ENCODE measurements around the gene MFRP.
A peak's percentile ranks its signal among the peaks of the same experiment; 100 is the strongest.

Gene MFRP

DNA sequence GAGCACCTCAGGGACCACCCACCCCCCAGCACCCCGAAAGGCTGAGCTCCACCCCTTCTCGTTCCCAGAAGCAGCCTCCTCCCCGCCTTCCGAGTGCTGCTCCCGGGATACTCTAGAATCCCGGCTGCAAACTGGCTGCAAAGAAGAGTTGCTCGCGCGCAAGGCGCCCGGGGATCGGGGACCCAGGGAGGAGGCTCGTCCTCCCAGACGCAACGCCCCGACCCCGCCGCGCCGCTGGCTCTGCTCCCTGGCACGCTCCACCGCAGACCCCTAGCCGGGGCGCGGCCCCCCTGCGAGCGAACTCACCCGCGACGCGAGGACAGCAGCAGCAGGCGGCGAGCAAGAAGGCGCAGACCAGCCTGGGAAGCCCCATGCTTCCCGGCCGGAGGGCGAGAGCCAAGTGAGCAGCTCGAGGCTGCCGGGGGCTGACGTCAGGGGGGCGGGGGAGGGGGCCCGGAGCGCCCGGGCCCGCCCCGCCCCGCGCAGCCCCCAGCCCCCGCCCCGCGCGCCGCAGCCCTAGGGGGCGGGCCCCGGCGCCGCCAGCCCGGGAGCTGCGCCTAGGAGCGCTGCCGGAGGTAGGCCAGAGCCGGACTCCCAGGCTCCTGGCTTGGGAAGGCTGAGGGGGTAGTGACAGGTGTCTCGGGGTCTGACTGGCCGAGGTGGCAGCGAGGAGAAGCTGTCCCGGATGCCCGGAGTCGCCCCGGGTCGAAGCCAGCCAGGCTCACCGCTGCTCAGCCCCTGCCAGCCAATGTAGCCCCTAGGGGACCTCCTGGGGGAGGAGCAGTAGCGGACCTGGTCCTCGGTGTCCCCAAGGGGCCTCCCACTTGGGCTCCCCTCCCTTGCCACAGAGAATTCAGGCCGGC, 29.5 kb downstream of the MFRP start, which contains the start of gene MCAM:
Gene MCAM (minus strand): TSS at position 402 of the 863 bp plus-strand sequence. CDS start 29 bp downstream, at position 373.
- peak; percentile 19 to 33 for DNase-seq

DNA sequence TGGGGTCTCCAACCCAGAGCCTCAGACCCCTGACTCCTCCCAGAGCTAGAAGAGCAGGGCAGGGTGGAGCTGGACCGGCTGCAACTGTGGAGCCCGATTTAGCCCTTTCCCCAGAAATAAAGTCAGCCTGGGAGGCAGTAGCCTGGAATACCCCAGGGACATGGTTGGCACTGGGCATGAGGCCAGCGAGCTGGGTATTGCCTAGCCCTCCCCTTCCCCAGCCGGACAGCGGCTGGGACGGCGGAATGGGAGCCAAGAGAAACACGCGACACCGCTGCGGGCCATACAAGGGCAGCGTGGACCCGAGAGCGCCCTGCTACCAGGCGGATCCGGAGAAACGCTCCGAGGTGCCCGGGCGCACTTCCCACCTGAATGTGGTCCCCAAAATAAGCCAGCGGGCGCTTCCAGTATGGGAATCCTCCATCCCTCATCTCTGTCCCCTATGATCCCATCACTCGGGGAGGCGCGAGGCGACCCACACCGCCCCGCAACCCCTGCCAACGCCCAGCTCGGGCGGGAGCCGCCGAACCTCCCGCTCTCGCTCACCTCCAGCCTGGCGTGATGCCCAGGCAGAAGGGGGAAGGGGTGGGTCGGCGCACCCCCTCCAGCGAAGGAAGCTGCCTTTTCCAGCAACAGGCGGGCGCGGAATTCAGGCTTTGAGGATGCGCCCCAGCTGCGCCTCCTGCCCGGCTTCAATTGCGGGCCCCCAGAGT, 30.3 kb downstream of the MFRP start:
- DNase-seq, result peak; percentile 70 to 72

DNA sequence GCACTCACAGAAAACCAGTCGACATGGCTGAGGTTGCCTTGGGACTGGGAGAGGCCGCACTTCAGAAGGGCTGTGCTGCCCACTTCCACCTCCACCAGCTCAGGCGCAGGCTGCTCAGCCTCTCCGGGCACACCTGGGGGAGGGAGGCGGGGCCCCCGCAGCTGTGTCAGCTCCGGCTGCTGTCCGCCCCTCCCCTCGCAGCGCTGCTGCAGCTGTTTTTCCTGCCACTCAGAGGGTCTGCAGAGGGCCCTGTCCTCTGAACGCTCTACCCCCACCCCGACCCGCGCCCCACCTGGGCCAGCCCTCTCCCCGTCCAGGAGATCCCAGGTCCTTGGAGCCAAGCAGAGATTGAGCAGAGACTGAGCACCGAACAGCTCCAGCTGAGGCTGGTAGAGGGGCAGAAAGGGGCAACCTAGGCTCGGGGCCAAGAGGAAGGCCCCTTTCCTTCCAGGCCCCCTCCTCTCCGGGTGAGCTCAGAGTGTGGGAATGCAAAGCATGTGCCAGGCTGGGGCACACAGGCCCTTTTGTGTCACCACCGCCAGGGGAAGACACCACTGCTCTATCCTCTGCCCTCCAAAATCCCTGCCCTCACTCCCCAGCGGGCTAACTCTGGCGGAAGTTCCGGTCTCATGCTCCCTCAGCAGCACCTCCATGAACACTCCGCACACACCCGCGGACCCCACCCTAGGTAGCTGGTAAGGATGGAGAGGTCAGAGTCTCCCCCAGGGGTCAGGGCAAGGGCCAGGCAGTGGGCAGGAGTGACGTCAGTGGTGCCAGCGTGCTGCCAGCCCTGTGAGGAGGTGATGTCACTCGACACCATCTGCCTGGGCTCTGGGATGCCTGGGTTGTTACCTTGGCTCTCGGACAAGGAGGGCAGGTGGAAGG, 31.1 kb downstream of the MFRP start:
- peak in 1 of 2 experiments; percentile 59 for DNase-seq

DNA sequence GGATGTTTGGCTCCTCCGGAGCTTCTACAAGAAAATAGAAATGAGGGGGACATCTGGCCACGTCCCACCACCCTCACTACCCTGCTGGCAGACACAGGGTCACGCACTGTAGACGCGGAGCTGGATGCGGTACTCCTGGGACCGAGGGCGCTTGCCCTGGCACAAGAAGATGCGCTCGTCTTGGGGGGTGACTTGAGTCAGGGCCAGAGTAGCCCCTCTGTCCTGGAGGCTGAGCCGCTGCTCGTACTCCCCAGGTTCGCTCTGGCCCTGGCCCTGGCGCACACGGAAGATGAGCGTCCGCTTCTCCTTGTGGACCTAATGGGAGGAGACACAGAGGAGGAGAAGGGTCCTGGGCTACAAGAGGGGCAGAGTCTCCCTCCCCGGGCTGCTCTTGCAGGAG, 31.8 kb downstream of the MFRP start:
- DNase-seq, result no peak

DNA sequence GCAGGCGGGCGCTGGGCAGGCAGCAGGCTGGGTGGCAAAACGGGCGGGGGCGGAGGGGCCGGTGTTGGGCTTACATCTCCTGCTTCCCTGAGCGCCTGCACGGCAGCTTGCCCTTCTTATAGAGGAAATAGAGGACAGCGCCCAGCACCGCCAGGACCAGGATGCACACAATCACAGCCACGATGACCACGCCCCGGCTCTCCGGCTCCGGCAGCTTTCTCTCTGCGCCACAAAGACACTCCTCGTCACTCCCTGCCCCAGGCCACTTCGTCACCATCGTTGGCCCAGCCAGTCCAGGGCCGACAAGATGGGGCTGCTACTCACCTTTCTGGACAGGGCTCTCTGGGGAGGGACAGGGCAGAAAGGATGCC, 35.8 kb downstream of the MFRP start:
- DNase-seq, result no peak

DNA sequence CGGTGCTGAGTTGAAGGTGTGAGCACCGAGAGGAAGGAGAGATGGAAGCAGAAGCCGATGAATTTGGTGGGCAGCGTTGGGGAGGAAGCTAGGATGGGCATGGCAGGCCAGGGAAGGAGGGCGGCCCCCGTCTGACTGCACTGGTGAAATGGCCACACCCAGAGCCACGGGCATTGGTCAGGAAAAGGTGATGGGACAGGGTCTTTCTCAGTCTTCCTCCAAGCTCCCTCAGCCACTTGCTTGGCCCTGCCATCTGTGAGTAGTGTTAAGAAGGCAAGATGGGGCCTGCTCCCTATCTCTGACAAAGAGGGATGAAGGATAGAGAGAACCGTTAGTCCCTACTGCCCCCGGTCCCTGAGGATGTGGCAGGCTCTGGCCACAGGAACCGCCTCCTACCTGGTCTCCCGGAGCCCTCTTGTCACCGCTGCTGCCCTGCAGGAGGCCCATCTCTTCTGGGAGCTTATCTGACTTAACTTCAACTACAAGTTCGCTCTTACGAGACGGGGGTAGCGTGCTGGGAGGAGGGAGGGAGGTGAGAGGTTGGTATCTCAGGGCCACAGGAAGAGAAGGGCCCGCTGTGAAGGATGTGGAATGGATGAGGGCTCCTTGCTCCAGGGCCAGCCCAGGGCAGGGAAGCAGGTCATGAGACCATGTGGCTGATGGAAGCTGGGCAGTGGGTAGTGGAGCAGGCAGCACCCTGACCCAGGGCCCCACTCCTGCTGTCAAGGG, 36.4 kb downstream of the MFRP start:
- no peak for DNase-seq

DNA sequence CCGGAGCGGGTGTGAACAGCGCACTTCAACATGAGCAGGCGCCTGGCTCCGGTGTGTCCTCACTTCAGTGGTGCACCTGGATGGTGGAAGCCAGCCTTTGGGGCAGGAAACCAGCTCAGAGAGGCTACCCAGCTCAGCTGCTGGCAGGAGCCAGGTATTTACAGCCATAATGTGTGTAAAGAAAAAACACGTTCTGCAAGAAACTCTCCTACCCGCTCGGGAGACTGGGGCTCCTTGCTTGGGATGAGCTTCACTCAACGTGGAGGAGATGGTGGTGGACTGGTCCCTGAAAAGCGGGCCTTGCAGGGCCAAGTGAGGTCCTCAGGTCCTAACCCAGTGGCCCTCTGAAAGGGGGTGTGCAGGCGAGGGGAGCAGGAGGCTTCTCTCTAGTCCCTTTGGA, 37.1 kb downstream of the MFRP start:
- DNase-seq, result no peak

DNA sequence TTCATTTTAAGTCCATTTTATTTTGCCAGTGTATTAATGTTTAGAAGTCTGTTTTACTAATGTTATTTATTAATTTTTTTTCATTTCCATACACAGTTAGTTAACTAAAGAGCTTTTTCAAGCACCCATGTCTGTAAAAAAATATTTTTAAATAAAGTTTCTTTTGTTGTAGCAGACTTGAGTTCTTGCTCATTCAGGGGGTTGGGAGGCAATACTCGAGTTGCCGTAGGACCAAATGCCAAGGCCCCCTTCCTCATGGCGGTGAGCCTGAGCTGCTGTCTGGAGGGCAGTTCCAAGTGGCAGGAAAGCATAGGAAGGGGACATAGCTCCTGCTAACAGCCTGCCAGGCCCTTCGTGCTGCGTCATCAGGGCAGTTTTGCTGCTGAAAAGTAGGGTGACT, 38.5 kb downstream of the MFRP start:
- DNase-seq, result no peak

DNA sequence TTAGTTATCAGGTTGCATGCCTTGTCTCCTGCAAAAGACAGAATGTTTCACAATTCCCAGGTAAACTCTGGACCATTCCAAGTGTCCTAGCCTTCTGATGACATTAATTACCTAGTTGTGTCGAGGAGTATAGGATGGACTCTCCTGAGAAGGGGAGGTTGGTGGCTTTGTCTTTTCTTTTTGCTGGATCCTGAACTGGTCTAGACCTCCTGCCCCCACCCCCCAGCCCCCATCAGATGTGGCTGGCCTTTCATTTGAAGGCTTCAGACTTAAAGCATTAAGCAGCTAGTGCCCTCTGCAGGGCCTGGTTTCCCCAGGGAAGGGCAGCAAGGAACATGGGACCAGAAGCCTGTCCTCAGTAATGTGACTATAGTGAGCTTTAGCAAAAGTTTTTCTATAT, 39.3 kb downstream of the MFRP start:
- DNase-seq, result peak in 1 of 2 experiments; percentile 22

DNA sequence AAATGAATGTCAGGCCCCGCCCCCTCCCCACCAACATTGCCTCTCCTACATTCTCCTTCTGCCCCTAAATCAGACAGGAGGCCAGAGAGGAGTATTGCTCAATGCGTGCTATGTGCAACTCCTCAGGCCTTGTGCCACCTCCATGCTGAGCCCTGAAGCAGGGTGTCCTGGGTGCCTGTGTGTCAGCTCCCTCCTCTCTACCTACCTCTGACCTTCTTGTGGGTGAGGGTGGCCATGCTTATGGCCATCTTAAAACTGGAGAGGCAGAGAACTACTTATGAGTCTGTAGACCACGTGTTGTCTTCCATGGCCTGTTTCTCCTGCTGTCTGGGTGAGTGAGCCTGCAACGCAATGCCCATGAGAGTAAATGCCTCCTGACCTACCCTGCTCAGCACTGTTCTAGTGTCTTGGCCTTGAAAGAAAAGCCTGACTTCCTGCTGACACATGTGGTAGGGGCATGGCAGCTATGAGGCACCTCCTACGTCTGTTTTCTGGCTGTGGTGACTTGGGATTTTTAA, 40.1 kb downstream of the MFRP start:
- DNase-seq, result no peak

DNA sequence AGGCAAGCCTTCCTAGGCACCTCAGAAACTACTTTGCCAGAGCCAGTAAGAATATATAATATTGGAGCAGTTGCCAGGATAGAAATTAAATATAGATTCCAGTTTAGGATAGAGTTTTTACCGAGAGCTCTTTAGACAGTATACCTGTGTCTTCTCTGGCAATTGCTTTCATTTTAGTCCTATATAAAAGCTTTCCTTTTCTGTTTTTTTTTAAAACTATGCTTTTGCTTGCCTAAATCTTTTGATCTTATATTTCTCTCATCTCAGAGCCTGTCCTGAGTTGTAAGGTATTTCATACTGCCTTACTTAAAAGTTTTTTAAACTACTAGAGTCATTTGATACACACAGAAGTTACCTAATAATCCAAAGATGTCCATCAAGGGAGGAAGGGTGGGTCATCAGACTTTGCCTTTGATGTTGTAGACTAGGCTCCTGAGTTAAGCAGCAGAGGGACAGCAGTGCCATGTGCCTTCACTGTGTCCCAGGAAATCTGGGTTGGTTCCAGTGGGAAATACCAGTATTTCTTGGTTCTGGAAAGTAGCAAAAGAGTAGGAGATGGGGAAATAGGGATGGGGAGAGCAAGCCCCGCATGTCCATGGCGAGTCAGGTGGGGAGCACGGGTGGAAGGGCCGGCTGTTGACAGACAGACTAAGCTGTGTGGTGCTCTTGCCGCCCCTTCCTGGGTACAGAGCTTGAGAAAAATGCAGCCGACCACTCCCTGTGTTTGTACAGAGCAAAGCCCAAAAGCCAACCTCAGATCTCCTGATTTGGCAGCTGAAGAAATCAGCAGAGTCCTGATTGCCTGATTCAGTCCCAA, 40.7 kb downstream of the MFRP start:
- DNase-seq, result no peak

DNA sequence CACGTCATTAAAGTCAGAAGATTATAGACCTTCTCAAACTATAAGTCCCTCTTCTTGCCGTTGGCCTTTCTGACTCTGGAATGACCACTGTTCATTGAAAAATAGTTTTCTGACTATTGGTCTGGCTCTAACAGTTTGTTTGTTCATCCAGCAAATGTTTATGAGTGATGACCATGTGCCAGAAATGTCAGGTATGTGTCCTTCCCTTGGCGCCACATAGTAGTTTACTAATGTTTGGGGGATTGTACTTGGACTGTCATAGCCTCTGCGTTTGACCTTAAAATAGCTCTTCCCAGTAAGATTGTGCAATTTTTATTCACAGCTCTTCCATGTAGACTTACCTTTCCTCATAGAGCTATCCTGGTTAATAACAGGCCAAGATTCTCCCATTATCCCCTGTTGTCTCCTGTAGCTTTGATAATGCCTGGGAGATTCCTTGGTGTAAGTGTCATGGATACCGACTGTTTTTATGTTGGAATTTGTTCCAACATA, 43.2 kb downstream of the MFRP start:
- no peak for DNase-seq

DNA sequence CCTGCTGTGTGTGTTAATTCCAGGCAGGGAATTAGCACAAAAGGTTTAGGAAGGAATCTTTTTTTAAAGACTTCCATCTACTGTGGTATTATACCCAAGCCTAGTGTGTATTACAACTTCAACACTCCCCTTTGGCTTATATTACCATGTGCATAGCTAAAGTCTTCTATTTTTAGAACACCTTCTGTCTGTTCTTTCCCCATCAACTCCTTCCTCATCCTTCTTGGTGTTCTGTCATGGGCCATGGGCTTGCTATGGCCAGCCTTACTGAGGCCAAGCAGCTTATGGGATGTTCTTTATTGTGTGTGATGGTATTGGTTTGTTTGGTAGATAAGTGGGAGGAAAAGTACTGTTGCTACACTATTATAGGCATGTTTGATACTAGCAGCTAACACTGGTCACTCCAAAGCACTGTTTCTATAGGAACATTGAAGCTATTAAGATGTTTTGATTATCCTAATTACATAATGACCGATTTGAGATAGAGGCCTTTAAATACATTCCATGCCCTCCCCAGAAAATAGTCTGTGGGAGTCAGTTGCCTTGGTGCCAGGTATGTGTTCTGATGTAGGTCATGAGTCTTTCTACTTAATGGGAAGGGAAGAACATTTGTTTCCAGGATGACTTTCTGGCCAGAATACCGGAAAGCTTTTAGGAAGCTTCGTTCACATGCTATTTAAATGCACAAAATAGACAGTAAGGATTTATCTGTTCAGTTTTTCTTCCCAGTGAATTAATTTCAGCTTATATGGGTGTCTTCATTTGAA, 46.1 kb downstream of the MFRP start:
- no peak for DNase-seq

DNA sequence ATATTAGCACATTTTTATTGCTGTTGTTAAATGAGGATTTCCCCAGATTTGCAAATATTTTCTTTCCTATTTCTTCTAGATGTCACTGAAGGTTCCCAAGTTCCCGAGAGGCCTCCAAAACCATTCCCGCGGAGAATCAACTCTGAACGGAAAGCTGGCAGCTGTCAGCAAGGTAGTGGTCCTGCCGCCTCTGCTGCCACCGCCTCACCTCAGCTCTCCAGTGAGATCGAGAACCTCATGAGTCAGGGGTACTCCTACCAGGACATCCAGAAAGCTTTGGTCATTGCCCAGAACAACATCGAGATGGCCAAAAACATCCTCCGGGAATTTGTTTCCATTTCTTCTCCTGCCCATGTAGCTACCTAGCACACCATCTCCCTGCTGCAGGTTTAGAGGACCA, 47.1 kb downstream of the MFRP start:
- no peak for DNase-seq

DNA sequence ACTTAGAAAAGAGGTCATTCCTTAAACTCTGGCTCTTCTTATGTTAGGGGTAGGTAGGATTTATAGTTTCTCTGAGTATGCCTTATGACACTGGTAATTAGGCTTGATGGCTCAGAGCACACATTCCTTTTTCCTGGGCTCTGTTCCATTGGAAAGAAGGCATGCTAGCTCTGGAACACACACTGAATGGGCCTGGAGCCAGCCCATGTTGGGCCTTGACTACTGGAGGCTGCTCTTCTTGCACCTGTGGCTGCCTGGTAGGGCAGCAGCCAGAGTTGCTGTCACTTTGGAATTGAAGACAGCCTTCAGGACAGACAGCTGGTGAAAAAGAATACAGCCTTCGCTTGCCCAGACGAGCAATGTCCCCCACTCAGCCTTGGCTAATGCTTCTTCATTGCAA, 47.8 kb downstream of the MFRP start:
- DNase-seq, result no peak

DNA sequence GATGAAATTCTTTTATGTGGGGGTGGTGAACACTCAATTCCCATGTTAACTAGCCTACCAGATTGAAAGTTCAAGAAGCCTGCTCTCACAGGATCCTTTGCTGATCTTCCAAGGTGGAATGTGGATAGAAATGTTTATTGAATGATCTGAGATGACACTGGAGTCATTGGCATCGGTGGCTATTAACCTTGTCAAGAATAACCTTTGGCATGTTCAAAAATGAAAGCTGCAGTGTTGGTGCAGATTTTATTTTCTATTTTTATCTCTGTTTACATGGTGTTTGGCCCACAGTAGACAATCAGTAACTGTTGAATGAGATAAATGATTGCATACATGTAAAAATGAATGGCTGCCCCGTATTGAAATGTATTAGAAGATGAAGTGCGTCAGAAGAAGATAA, 48.6 kb downstream of the MFRP start:
- no peak for DNase-seq

DNA sequence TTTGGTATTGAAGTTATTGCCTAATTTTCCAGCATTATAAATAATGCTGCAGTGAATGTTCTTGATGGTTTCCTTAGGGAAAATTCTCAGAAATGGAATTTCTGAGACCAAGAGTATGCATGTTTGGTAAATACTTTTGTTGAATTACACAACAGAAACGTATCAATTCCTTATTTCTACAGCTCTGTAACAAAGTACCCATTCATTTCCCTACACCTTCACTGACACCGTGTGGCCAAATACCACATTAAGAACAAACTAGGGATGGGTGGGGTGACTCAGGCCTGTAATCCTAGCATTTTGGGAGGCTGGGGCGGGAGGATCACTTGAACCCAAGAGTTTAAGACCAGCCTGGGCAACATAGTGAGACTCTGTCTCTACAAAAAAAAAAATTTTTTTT, 51.3 kb downstream of the MFRP start:
- no peak for DNase-seq

DNA sequence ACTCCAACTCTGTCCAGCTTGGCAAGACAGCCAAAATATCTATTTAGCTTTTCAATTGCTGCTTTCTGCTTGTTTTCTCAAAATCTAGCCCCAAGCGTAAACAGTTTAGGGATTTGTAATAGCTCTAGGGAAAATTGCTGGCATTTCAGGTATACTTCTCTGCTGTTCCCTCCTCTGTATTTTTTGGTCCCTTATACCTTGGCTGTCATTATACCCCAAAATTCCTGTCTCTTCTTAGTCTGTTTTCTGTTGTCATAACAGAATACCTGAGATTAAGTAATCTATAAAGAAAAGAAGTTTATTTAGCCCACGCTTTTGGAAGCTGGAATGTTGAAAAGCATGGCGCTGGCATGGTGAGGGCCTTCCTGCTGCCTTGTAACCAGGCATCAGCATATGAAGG, 53.0 kb downstream of the MFRP start:
- no peak for DNase-seq

DNA sequence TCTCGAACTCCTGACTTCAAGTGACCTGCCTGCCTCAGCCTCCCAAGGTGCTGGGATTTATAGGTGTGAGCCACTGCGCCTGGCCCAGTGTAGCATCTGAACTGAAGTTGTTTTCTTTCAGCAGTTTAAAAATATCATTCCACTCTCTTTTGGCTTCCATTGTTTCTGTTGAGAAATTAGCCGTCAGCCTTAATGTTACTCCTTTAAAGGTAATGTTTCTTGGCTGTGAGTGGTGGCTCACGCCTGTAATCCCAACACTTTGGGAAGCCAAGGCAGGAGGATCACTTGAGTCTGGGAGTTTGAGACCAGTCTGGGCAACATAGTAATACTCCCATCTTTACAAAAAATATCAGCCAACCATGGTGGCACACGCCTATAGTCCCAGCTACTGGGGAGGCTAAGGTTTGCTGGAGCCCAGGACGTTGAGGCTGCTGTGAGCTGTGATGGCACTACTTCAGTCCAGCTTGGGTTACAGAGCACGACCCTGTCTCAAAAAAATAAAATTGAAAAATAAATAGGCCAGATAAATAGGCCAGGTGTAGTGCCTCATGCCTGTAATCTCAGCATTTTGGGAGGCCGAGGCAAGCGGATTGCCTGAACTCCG, 55.5 kb downstream of the MFRP start:
- DNase-seq, result no peak

Data from NCI-H2081 (cell line).